Lower leg skin (tissue), 3 donors: ENCODE results near the gene NKX6-2.

Experiments used
- CTCF ChIP-seq, 3 donors: fragments of 450-650 bp; IDR thresholded peaks; one replicate each; pipeline ENCODE4 v1.5.1; 2016; ENCODE audit warnings: antibody characterized with exemption in 3 of 3, mild to moderate bottlenecking in 3 of 3, moderate library complexity in 2 of 3
- POLR2A ChIP-seq, 2 donors: fragments of 450-650 bp; IDR thresholded peaks; one replicate each; pipeline ENCODE4 v1.6.1; 2016 to 2017; ENCODE audit warnings: antibody characterized with exemption in 2 of 2, mild to moderate bottlenecking in 1 of 2, moderate library complexity in 1 of 2

- TF ChIP-seq CTCF (IDR thresholded peaks at IDR 0.05) (no peak), POLR2A (IDR thresholded peaks at IDR 0.05) (no peak)
Observed at GRCh38 chr10:132779549-132780294, 6.2 kb downstream of the NKX6-2 start.
